GM19452 (cell line): ENCODE results near the gene WDR62.
"Not testable (repeated sequence)": the region's sequence is repeated elsewhere in the genome, so short reads cannot be mapped to it uniquely, and the experiment has no call there.

Source experiments
- ATAC-seq: cut with Tn5 transposase; IDR thresholded peaks from one replicate; pipeline ENCODE4 v1.9.1; 2021; ENCODE audit not compliant: unreplicated experiment

WDR62 gene

DNA sequence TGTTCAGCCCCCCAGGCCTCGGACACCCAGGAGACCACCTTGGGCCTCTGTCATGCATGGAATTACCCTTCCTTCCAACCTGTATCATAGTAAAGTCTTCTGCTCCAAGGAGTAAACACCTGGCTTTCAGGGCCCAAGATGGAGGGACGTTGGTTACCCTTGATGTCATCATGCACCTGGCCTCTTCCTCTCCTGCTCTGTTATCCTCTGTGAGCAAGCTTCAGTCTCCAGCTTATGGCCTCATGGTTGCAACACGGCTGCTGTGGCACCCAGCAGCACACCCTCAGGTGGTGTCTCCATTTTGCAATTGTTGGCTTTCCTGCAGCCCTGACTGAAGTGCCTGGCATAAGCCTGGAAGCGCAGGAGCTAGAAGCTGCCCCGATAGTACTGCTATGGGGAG is 52.3 kb downstream of the WDR62 start:
- no peak for ATAC-seq

DNA sequence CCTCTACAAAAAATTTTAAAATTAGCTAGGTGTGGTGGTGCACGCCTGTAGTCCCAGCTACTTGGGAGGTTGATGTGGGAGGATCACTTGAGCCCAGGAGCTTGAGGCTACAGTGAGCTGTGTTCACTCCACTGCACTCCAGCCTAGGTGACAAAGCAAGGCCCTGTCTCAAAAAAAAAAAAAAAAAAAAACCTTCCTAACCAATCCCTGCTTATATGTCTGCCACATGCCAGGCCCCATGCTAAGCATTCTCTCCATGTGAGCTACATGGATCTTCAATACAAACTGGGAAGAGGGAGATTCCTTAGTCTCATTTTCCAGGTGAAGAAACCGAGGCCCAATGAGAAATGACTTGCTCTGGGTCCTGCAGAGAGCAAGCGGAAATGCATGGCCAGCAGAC is 54.0 kb downstream of the WDR62 start:
- ATAC-seq: no peak

DNA sequence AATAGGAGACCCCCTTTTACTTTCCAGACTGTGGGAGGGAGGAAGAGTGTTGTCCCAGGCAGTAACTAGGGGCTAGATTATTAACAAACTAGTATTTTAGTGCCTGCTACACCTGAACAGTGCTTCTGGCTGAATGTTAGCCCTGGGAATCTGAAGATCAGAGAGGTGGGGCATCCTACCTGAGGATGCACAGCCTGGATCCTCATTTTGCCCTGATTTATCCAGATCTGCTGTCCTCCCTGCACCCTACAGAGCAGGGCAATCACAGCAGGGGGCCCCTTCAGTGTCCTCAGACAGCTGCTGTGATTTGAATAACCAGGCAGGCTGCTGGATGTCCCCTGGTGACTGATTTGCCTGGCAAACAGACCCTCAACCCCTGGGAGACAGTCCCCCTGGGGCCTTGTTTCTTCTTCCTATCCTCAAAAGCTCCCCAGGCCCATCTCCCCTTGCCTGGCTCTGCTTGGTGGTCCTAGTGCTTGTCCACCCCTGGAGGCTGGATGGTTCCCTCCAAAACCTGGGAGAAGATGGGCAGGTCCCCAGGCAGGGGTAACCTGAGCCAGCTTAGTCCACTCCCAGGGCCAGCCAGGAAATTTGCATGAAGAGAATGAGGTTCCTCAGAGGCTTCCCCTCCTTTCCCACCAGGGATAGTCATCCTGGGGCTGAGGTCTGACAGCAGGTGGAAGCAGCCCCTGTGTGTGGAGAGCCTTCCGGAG is 55.9 kb downstream of the WDR62 start, which contains the start of gene OVOL3:
OVOL3 (plus strand) TSS at position 657 of the 713 bp plus-strand sequence. CDS start 60 bp downstream, outside the sequence.
- no peak for ATAC-seq

DNA sequence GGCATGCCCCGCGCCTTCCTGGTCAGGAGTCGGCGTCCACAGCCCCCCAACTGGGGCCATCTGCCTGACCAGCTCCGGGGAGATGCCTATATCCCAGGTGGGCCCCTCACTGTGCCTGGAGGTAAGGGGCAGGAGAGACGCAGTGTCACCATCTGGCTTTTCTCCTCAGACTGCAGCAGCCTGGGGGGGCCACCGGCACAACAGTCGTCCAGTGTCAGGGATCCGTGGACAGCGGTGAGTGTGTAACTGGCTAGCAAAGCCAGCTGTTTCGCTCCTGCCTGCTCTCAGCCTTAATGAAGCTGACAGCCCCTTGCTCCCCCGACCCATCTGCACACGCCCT is 56.5 kb downstream of the WDR62 start:
- no peak for ATAC-seq

DNA sequence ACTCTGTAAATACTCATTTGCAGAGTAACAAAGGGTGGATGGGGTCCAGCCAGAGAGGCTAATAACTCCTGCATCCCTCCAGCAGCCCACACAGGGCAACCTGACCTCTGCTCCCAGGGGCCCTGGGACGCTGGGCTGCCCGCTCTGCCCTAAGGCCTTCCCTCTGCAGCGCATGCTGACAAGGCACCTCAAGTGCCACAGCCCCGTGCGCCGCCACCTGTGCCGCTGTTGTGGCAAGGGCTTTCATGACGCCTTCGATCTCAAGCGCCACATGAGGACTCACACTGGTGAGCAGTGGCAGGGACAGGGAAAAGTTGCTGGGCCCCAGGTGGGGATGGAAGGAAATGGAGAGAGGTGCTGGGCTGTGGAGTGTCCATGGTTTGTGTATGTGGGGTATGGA is 58.0 kb downstream of the WDR62 start:
- ATAC-seq: no peak

DNA sequence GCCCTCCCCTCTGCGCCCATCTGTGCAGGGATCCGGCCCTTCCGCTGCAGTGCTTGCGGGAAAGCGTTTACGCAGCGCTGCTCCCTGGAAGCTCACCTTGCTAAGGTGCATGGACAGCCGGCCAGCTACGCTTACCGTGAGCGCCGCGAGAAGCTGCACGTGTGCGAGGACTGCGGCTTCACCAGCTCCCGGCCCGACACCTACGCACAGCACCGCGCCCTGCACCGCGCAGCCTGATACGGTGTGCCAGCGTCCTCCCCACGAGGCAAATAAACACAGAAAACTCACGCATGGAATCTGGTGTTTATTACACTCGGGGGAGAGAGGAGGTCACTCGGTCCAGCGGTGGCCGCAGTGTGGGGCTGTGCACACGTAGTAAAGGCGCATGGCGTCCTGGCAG is 58.7 kb downstream of the WDR62 start:
- no peak for ATAC-seq

DNA sequence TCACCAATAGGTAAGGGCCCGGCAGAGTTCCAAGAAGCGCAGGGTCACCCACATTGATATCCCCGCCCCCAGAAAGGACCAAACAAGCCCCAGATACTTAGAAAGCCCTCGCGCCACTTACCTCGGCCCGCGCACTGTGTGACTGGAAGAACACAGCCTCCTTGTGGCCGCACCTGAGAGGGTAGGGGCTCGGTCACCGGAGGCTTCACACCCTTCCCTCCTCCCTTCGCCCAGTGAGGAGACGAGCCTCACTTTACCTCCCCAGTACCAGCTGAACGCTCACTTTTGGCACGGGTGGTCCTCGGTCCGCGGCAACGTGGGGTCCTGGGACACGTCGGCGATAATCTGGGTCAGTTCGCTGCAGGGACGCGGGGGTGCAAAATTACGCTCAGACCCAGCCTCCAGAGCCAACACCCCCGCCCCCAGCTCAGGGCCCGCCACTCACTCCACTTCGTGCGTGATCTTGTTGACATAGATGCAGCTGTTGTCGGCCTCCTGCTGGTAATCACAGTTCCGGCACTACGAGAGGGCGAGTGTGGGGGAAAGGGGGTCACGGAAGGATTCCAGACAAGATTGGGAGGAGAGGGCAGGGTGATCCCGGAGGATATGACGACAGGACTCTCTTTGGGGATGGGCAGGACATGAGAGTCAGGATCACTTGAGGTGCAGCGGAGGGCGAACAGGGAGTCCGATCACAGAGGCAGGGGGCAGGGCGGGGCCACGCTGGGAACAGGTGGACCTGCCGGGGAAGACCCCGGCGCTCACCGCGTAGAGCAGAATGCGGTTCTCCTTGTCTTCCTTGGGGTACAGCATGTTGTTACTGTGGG is 59.4 kb downstream of the WDR62 start:
- ATAC-seq: no peak

DNA sequence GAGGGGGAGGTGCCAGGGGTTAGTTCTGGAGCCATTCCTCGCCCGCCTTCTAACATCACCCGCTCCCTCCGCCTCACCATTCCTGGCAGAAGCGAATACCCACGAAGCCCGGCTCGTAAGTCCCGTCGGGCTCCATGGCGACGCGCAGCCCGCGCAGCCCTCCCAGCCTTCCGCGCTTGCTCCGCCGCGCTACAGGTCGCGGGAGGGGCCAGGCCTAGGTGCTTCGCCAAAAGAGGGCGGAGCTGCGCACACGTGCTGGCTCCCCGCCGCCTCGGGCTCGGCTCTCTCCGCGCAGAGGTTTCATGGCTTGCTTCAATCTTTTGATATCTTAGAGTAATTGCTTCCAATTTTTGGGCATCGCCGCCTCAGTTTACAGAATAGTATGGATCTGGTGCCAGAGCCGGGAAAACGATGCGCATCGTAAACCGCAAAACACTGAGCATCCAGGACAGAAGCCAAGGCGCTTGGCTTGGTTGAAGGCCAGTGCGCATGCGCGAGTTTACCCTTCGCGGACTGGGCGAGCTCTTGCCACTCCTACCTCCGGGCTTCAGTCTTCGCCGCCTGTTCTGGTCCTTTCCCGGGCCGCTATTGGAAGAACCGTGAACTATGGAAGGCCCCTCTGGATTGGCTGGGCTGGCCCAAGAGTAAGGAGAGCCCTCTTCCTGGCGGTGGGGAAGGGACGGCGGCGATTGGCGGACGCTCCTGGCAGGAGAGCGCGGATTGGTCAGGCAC is 60.2 kb downstream of the WDR62 start, which contains the start of gene POLR2I:
POLR2I (minus strand) TSS at position 155 of the 732 bp plus-strand sequence; CDS start at position 136, 19 bp downstream.
- peak; percentile 79 for ATAC-seq

DNA sequence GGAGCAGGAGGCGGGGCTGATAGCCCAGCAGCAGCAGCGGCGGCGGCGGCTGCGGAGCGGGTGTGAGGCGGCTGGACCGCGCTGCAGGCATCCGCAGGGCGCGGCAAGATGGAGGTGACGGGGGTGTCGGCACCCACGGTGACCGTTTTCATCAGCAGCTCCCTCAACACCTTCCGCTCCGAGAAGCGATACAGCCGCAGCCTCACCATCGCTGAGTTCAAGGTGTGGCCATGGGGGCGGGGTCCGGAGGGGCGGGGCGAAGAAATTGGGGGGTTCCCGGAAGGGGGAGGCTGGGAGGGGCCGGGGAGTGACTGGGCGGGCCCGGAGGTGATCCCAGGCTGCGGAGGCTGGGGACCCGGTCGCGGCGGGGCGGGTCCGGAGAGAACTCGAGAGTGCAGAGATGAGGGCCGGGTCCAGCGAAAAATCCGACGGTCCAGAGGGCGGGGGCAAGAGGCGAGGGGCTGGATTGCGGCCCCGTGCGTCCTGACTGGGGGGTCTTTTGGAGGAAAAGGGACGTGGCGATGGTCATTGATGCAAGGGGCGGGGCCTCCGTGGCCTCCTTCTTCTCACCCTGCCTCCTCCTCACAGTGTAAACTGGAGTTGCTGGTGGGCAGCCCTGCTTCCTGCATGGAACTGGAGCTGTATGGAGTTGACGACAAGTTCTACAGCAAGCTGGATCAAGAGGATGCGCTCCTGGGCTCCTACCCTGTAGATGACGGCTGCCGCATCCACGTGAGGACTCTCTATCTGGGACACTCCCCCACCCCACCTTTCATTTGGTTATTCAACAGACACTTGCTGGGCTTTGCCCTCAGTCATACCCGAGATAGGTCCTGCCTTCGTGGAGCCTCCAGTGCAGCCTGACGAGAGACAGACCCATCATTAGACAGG is 61.0 kb downstream of the WDR62 start, which contains the start of gene TBCB:
TBCB (plus strand) TSS at position 16 of the 891 bp plus-strand sequence; CDS start at position 109, 93 bp downstream.
- peak; percentile 27 for ATAC-seq

DNA sequence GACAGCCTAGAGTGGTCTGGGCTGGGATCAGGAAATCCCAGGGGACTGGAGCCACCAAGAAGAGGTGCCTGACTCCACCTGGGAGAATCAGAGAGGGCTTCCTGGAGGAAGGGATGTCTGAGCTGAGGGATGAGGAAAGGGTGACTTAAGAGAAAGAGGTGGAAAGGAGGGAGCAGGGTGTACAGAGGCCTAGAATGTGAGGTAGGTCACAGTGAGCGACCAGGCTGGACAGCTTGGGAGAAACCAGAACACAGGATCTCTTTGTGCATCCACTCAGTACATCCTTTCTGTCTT is 61.6 kb downstream of the WDR62 start:
- no peak for ATAC-seq

DNA sequence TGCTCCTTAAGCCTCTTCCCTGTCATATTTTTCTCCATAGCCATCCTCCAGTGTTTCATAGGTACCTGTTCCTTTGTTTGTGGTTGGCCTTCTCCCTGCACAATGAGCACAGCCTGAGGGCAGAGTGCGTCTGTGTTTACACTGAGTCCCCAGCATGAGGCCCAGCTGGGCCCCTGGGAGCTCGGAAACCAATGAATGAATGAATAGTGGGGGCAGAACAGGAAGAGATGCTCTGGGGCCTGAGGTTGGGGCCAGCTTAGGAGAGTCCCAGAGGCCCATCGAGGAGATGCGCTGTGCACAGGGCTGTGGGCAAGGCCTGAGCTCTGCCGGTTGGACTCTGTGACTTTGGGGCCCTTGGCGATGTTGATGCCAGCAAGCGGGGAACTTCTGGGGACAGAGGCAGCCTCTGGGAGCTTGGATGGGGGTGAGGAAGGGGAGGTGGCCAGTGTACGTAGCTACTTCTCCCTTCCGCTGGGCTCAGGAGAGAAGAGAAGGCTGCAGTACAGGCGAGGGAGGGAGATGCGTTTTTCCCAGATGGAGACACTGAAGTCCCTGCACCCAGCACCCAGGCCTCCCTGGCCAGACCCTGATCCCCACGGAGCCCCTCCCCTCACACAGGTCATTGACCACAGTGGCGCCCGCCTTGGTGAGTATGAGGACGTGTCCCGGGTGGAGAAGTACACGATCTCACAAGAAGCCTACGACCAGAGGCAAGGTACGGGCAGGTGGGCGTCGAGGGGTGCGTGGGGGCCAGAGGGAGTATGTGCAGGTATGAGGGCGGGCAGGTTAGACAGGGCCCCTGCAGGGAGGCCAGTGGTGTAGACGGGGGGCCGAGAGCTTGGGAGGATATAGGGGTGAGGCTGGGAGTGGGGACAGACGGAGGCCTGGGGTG is 65.6 kb downstream of the WDR62 start:
- no peak for ATAC-seq

DNA sequence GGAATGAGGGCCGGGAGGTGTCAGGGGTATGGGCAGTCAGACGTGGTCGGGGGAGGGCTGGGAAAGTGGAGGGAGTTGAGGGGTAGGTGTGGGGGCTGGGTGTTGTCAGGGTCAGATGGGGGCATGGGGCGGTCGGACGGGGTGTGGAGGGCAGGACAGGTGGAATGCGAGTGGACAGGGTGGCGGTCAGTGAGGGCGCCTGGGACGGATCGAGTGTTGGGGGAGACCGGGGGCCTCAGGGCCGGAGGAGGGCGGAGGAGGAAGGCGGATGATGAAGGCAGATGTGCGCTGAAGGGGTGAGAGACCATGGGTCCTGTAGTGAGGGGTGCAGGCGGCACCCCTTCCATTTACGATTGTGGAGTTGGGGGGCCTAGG is 66.3 kb downstream of the WDR62 start:
- ATAC-seq: no peak

DNA sequence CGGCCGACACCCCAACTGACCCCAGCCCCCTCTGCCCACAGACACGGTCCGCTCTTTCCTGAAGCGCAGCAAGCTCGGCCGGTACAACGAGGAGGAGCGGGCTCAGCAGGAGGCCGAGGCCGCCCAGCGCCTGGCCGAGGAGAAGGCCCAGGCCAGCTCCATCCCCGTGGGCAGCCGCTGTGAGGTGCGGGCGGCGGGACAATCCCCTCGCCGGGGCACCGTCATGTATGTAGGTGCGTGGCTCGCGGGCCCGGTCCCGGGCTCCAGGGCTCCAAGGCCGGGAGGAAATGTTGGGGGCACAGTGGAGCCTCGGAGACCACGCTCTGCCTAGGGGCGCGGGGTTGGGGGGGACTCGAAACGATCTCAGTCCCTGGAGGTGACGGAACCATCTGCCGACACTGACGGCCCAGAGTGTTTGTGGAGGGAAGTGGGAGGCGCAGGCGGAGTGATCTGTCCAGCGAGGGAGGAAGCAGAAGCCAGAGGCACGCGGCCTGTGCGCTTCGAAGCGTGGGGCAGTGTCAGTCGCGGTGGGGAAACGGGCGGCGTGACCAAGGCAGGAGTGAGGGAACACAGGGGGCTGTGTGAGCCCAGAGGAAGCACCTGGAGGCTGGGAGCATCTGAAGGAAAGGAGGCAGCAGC is 66.9 kb downstream of the WDR62 start:
- no peak for ATAC-seq

DNA sequence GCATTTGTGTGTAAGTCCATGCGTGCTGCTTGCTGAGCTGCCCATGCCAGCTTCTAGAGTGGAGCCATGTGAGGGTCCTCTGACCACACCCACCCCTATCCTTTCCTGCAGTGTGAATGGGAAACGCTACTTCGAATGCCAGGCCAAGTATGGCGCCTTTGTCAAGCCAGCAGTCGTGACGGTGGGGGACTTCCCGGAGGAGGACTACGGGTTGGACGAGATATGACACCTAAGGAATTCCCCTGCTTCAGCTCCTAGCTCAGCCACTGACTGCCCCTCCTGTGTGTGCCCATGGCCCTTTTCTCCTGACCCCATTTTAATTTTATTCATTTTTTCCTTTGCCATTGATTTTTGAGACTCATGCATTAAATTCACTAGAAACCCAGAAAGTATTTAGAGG is 70.9 kb downstream of the WDR62 start:
- ATAC-seq: no peak

DNA sequence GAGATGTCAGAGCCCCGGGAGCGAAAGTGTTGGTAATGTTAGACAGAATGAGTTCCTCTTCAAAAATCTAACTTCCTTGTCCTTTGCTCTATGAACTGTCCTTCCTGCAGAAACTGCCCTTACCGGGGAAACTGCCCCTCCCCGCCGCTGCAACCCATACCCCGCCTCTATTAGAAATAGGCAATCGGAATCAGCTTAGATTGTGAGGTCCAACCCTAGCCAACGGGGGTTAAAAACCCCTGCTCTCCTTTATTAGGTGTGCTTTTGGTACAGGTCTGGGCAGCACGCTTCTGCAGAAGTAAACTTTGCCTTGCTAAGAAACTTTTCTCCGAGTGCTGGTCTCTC is 73.7 kb downstream of the WDR62 start:
- no peak for ATAC-seq

DNA sequence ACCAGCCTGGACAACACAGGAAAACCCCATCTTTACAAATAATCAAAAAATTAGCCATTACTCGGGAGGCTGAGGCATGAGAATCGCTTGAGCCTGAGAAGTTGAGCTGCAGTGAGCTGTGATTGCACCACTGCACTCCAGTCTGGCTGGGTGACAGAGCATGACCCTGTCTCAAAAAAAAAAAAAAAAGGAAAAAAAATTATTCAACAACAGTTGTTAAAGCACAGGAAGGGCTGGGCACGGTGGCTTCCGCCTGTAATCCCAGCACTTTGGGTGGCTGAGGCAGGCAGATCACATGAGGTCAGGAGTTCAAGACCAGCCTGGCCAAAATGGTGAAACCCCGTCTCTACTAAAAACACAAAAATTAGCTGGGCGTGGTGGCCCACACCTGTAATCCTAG is 76.5 kb downstream of the WDR62 start:
- not testable (repeated sequence) for ATAC-seq

DNA sequence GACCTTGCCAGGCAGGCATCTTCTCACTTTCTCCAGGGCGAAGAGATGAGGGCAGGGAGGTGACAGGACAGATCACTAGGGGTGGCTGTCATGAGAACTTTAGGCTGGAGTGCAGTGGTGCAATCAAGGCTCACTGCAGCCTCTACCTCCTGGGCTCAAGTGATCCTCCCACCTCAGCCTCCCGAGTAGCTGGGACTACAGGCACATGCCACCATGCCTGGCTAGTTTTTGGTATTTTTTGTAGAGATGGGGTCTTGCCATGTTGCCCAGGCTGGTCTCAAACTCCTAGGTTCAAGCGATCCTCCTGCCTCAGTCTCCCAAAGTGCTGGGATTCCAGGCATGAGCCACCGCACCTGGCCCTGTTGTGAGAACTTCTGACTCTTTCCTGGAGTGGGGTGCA is 80.2 kb downstream of the WDR62 start:
- not testable (repeated sequence) for ATAC-seq

DNA sequence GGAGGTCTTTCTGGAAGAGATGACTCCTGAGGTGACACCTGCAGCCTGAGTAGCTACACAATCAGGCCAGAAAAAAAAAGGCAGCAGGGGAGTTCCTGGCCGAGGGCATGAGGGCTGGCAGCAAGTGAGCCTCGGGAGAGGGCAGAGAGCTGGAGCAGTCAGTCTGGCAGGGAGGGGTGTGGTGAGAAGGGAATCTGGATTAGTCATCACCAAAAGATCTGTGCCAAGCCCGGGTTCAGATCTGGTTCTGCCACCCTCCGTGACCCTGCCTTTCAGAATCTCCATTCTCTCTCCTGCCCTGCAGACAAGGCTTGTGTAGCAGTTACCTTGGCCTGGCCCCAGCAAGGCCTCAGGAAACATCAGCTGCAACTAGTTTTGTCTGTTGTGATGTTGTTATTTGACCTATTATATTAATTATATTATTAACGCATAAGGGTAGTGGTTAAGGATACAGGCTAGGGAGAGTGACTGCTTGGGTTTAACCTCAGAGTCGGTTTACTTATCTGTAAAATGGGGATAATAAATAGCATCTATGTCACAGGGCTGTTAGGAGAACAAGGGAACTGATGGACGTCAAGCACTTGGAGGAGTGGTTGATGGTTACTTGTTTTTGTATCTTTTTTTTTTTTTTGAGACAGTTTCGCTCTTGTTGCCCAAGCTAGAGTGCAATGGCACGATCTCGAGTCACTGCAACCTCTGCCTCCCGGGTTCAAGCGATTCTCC is 82.4 kb downstream of the WDR62 start:
- no peak for ATAC-seq

DNA sequence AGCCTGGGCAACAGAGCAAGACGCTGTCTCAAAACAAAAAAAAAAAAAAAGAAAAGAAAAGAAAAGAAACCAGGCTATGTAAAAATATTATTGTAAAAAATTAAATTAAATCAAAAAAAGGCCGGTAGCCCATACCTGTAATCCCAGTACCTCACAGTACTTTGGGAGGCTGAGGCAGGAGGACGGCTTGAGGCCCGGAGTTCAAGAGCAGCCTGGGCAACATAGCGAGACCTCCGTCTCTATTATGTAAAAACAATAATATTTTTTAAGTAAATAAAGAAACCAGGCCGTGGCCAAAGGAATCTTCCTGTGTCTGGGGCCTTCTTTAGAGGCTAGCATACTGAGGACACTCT is 84.4 kb downstream of the WDR62 start:
- ATAC-seq: no peak
